Glomerular endothelial cell (primary cell): ENCODE results near the gene NKX6-2. TPM values are rescaled to one million over a fixed set of nuclear protein-coding genes. Genes with fewer than 3 reads are reported as not detected.
"Not testable (repeated sequence)": the region's sequence is repeated elsewhere in the genome, so short reads cannot be mapped to it uniquely, and the experiment has no call there.

Experiments
- DNase-seq: peaks from one replicate; pipeline ENCODE4 v3.0.0-alpha.2; 2011; ENCODE audit warnings: low read depth, low spot score; ENCODE audit errors: extremely low read depth
- total RNA-seq: library from RNA; depleted of rRNA; stranded (reverse); fragments of >200 nt; gene quantifications from 2 replicates; pipeline ENCODE4 v1.2.3, GENCODE V29; 2015

Gene NKX6-2
- total RNA-seq, result 0.05 TPM in 1 of 2 replicates, not detected in the other

GRCh38 chr10:132785723-132786475, at the start of gene NKX6-2:
Gene NKX6-2, minus strand, starts transcription at chr10:132786147. Its CDS starts 199 bp downstream, at chr10:132785948.
- DNase-seq, result no peak

- no peak for DNase-seq
Measured at GRCh38 chr10:132834891-132835847, 49.2 kb upstream of the NKX6-2 start.

- DNase-seq, result no peak
Measured at GRCh38 chr10:132834311-132834761, 48.4 kb upstream of the NKX6-2 start.

- no peak for DNase-seq
Measured at GRCh38 chr10:132833421-132834111, 47.6 kb upstream of the NKX6-2 start.

DNA sequence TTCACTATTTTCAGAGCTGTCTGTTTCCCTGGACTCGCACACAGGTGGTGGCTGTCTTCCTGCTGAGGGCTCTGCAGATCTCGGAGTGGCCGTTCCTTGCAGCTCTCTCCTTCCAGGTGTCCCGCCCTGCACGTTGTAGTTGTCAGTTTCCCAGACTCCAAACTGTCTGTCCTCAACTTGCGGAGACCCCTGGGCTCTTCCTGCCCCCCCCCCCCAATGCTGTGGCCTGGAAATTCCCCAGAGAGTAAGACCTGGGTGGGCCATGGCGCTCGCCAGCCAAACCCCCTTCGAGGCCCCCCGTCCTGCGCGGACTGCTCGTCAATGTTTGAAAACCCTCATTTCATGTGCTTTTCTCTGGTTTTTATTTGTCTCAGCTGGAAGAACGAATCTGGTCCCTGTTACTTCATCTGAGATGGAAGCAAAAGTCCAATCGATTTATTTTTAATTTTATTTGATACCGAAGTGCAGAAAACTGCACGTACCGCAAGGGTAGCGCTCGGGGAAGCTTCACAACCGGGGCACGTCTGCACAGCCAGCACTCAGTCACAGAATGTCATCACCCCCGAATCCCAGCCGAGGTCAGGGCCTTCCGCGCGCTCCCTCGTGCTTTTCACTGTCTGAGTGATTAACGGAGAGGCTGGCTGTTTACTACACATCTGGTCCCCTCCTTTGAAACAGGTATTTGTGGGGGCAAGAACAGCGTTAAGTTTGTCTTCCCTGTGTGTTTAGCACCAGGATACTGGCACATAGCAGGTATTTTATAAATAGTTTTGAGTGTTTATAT, 46.4 kb upstream of the NKX6-2 start:
- no peak for DNase-seq

DNA sequence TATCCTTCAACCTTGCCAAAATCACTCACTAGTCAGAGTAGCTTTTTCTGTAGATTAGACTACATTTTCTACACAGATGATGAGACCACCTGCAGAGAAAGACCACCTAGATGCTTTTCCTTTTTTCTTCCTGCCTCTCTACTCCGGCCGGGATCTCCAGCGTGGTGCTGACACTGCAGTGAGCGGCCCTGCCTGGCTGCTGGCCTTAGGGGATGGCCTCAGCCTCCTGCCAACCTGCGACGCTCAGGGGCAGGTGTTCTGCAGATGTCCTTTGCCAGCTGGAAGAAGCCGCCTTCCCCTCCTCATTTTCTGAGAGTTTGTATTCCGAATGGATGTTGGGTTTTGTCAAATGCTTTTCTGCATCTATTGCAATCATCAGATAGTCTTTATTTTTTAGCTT, 43.5 kb upstream of the NKX6-2 start:
- DNase-seq, result no peak

GRCh38 chr10:132828681-132829080, 42.7 kb upstream of the NKX6-2 start:
- no peak for DNase-seq

DNA sequence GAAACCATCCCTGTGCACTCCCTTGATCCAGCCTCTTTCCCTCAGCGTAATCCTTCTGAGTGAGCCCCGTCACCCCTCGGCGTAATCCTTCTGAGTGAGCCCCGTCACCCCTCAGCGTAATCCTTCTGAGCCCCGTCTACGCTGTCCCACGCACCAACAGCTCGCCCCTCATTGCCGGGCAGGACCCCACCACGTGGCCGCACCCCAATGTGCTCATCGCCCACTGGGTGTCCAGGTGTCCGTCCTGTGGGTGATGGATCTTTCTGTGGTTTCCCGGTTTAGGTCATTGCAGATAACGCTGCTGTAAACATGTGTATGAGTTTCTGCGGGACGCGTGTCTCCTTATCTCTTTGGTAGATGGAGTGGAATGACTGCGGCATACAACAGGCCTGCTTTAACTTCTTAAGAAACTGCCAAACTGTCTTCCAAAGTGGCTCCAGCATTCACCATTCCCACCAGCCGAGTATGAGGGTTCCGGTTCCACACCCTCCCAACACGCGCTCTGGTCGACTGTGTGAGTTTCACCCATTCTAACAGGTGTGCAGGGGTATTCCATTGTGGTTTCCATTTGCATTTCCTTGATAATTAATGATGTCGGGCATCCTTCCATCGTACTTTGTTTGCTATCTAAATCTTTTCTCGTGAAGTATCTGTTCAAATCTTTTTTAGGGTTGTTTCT, 42.1 kb upstream of the NKX6-2 start:
- no peak for DNase-seq

GRCh38 chr10:132827423-132827789, 41.5 kb upstream of the NKX6-2 start:
- DNase-seq, result no peak

DNA sequence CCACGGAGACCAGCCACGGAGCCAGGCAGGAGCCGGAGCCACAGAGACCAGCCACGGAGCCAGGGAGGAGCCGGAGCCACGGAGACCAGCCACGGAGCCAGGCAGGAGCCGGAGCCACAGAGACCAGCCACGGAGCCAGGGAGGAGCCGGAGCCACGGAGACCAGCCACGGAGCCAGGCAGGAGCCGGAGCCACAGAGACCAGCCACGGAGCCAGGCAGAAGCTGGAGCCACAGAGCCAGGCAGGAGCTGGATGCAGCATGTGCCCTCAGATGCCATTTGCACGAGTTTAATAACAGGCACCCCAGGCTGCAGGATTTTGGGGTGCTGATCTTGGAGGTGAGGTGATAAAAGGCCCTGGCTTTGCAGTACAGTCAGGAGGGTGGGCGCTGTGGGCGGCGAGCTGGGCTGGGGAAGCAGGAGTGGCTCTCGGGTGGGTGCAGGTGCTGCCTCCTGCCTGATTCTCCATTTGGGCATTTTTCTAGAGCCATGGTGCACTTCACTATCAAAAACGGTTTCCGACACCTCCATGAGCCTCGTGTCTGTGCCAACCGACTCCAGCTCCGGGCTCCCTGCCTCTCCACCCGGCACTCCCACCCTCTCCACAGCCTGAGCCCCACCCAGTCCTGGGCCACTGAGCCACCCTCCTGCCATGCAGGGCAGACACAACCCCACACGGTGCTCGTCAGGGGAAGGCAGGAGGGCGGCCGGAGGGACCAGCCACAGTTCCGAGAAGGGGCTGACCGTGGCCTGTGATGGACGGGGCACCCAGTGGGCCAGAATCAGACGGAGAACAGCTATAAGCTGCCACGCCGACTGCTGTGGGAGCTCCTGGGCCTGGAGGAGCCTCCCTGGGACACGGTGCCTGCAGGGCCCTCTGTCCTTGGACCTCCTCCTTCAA, 40.8 kb upstream of the NKX6-2 start:
- DNase-seq, result no peak

DNA sequence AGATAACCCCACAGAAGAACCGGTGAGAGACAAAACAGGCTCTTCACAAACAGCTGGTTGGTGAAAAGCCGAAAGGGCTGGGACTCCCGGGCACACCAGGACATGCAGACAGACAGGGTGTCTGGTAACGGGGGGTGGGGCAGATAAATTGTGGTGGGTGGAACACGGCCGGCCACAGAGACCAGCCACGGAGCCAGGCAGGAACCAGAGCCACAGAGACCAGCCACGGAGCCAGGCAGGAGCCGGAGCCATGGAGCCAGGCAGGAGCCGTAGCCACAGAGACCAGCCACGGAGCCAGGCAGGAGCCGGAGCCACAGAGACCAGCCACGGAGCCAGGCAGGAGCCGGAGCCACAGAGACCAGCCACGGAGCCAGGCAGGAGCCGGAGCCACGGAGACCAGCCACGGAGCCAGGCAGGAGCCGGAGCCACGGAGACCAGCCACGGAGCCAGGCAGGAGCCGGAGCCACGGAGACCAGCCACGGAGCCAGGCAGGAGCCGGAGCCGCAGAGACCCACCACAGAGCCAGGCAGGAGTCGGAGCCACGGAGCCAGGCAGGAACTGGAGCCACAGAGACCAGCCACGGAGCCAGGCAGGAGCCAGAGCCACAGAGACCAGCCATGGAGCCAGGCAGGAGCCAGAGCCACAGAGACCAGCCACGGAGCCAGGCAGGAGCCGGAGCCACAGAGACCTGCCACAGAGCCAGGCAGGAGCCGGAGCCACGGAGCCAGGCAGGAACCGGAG, 40.0 kb upstream of the NKX6-2 start:
- DNase-seq, result not testable (repeated sequence)

- no peak for DNase-seq
Measured at GRCh38 chr10:132820056-132820455, 34.1 kb upstream of the NKX6-2 start.

DNA sequence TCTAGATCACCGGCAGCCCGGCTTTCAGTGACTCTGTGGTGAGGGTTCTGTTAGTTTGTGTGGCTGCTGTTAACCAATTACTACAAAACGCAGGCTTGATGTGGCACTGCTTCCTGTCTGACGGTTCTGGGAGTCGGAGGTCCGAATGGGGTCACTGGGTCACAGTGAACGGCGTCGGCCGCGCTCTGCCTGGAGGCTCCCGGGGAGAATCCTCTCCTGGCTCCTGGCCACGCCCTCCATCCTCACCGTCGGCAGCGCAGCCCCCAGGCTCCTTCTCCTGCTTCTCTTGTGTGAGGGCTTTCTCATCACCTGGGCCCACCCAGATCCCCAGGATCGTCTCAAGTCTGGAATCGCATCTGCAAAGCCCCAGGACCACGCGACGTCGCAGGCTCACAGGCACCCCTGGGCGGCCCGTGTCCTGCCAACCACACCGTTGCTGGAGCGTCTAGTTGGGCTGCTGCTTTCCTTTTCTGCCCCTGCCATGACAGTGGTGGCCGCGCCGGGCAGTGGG, 31.8 kb upstream of the NKX6-2 start:
- no peak for DNase-seq

GRCh38 chr10:132816718-132817117, 30.8 kb upstream of the NKX6-2 start:
- no peak for DNase-seq

GRCh38 chr10:132815168-132815857, 29.4 kb upstream of the NKX6-2 start:
- no peak for DNase-seq

- no peak for DNase-seq
Measured at GRCh38 chr10:132814469-132814856, 28.5 kb upstream of the NKX6-2 start.
